ENCODE results near the gene VASP. TPM values are rescaled to one million over a fixed set of nuclear protein-coding genes. Genes with fewer than 3 reads are reported as not detected.
A peak's percentile ranks its signal among the peaks of the same experiment; 100 is the strongest.

Gene VASP
- total RNA-seq (2012; rRNA removed) (61.1 and 66.9 TPM in 2 replicates), polyA plus RNA-seq (2012; rRNA removed) (88.8 and 126 TPM in 2 replicates), Bru-seq, nascent RNA (percentile 92 among the genes with signal in this experiment), BruChase-seq, experiment 1, labeled RNA remaining after a 6-hour chase (percentile 88 among the genes with signal in this experiment), BruChase-seq, experiment 2, labeled RNA remaining after a 2-hour chase (percentile 80 among the genes with signal in this experiment)
- polyA plus RNA-seq (2012; cell fraction: cytosol; rRNA removed), result 92.1 and 92.3 TPM in 2 replicates
- 91.0 and 119 TPM in 2 replicates for polyA plus RNA-seq (2012; cell fraction: nucleus; rRNA removed; ENCODE audit: low replicate concordance)
- long read RNA-seq, transcript VASP-201 (13 exons, 2,305 nt), result major isoform, 38 of 142 reads
- long read RNA-seq, partial matches to known transcripts, result 63 of 142 reads
- long read RNA-seq, other reads (novel, unspliced or antisense), result 40 of 142 reads

DNA sequence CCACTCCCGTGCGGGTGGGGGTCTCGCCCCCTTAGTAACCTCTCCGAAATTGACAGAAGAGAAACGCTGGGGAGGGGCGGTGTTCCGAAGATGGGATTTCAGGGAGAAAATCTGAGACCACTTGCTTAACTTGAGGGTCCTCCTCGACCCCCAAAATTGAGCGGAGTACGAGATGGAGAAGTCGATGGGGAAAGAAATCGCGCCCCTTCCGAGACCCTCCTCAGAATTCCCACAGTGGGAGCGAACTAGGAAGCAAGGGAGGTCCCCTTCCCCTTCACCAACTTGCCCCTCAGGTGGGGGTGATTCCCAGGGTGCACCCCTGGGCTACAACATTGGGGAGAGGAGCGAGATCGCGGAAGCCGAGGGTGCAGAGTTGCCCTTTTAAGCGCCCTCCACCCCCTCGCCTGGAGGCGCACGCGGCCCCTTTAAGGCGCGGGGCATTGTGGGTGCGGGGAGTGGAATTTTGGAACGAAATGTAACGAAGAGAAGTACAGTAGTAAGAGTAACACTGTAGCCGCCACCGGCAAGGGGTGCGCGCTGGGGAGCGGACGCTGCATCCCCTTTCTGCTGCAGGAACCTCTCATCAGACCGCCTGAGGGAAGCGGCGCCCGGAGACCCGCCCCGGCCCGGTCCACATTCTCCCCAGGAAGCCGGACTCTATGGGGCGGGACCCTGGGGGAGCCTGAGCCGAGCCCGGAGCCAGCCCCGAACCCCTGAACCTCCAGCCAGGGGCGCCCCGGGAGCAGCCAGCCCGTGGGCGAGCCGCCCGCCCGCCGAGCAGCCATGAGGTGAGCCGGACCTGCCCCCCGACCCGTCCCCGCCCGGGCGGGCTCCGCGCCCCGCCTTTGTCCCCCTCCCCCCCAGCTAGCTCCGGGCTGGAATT, at the start of gene VASP:
Gene VASP, plus strand, starts transcription at position 491 of the 883 bp plus-strand sequence. Its CDS starts 293 bp downstream, at position 784.
- DNase-seq (peak; percentile 77), ATAC-seq (ENCODE audit: low read depth) (peak; percentile 56)
- peak within 1 kb of the TSS; percentile 100 for H2AK5ac ChIP-seq (ENCODE audit: low read depth, low read length)
- ChIA-PET CTCF (no interaction called here), POLR2A (ENCODE audit: unreplicated experiment) (interaction anchor here (0.6 kb wide), 1 partner anchor 22 kb away, joined by 3 read pairs; no protein-coding TSS in a partner anchor)
- H3K4ac ChIP-seq (ENCODE audit: low read depth, low read length), result peak within 1 kb of the TSS; percentile 96
- peak within 1 kb of the TSS; percentile 93 for H2BK15ac ChIP-seq (ENCODE audit: low read depth, low read length)
- no peaks in the 10 kb centered on the region for H3K9me3 ChIP-seq (ENCODE audit: control insufficient read depth, insufficient read depth, low read length)
- peak within 1 kb of the TSS; percentile 99 for H3K23ac ChIP-seq (ENCODE audit: low read depth, low read length)
- dilution Hi-C loops (cut with HindIII; ENCODE audit: low sequenced_read_pairs, unreplicated experiment), result no loop called here
- H3K27ac ChIP-seq (ENCODE audit: insufficient read depth, low read length), result peak within 1 kb of the TSS; percentile 94
- H3K4me1 ChIP-seq (ENCODE audit: control insufficient read depth, insufficient read depth, low read length), result peaks cover 11% of the 10 kb centered on the region
- H3K56ac ChIP-seq (ENCODE audit: extremely low read depth, insufficient read depth, low read length), result peak within 1 kb of the TSS; percentile 98
- peak within 1 kb of the TSS; percentile 97 for H3K18ac ChIP-seq (ENCODE audit: low read depth, low read length)
- H4K20me1 ChIP-seq (ENCODE audit: insufficient read depth, low read length), result peaks cover 34% of the 10 kb centered on the region
- H2BK120ac ChIP-seq (ENCODE audit: low read depth, low read length), result peak within 1 kb of the TSS; percentile 95
- TF ChIP-seq MAFK (IDR thresholded peaks at IDR 0.05; ENCODE audit: low read depth, low read length), result no peak
- peak; percentile 97 for TF ChIP-seq POLR2A (IDR thresholded peaks at IDR 0.05; ENCODE audit: low read depth, low read length)
- TF ChIP-seq MAZ (IDR thresholded peaks at IDR 0.05; ENCODE audit: borderline replicate concordance, low read depth, low read length), result peak; percentile 72
- TF ChIP-seq CEBPB (IDR thresholded peaks at IDR 0.05; ENCODE audit: low read depth, low read length), result no peak
- no peak for TF ChIP-seq SMC3 (IDR thresholded peaks at IDR 0.05; ENCODE audit: low read depth, low read length)
- TF ChIP-seq, protein P1, sequence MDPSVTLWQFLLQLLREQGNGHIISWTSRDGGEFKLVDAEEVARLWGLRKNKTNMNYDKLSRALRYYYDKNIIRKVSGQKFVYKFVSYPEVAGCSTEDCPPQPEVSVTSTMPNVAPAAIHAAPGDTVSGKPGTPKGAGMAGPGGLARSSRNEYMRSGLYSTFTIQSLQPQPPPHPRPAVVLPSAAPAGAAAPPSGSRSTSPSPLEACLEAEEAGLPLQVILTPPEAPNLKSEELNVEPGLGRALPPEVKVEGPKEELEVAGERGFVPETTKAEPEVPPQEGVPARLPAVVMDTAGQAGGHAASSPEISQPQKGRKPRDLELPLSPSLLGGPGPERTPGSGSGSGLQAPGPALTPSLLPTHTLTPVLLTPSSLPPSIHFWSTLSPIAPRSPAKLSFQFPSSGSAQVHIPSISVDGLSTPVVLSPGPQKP (IDR thresholded peaks at IDR 0.05; ENCODE audit: borderline replicate concordance, low read depth, low read length), result no peak
- 0 out of 2 replicates have a peak, but pooled peaks have one; percentile 7 for TF ChIP-seq CHD1 (IDR thresholded peaks at IDR 0.05; ENCODE audit: low read depth, low read length)
- TF ChIP-seq BHLHE40 (IDR thresholded peaks at IDR 0.05; ENCODE audit: low read depth, low read length), result 0 out of 2 replicates have a peak, but pooled peaks have one; percentile 13
- TF ChIP-seq RCOR1 (IDR thresholded peaks at IDR 0.05; ENCODE audit: insufficient replicate concordance, low read length), result no peak
- no peak for TF ChIP-seq NFE2L2 (IDR thresholded peaks at IDR 0.05; ENCODE audit: low read depth, low read length)
- intact Hi-C loops (cut with micrococcal nuclease), result loop anchor here (5.0 kb wide), 2 partner anchors 135 to 185 kb away; partner anchors contain the start of genes QPCTL and SNRPD2
- H2BK20ac ChIP-seq (ENCODE audit: low read depth, low read length), result peak within 1 kb of the TSS; percentile 89
- peak within 1 kb of the TSS; percentile 99 for H3K14ac ChIP-seq (replicated peaks; ENCODE audit: low read depth, low read length)
- in situ Hi-C loops (cut with MboI; ENCODE audit: low sequenced_read_pairs), result no loop called here
- peaks cover 17% of the 10 kb centered on the region for H3K9me1 ChIP-seq (ENCODE audit: insufficient read depth, low read length)
- no peaks in the 10 kb centered on the region for H3K27me3 ChIP-seq (ENCODE audit: control insufficient read depth, insufficient read depth, low read length)
- H3K79me1 ChIP-seq (ENCODE audit: low read depth in 1 of 2, low read length in 2 of 2), result peaks cover 0 to 47% of the 10 kb centered on the region in 2 experiments; a peak in 2 of 4 replicates
- WGBS, 2 experiments (ENCODE audit: extremely low coverage in 2 of 2, insufficient read length in 1 of 2), result 0% methylated on average over 7 of the region's 65 CpGs; no CpG with 5 or more reads in 1 of the 2 experiments
- peak within 1 kb of the TSS; percentile 94 for H4K91ac ChIP-seq (ENCODE audit: insufficient read depth, low read depth, low read length)
- BruUV-seq (replicated peaks), result TSS peak; percentile 30
- peak within 1 kb of the TSS; percentile 97 to 99 for H4K8ac ChIP-seq (ENCODE audit: low read depth in 2 of 2, low read length in 2 of 2)
- peak within 1 kb of the TSS; percentile 98 for H3K4me2 ChIP-seq (ENCODE audit: low read depth, low read length)
- peak within 1 kb of the TSS; percentile 100 for H2AK9ac ChIP-seq (replicated peaks; ENCODE audit: low read depth, low read length, poor library complexity)
- peak within 1 kb of the TSS; percentile 98 for H2AFZ ChIP-seq (replicated peaks; ENCODE audit: low read length, poor library complexity)
- peak within 1 kb of the TSS; percentile 100 for H3K9ac ChIP-seq (ENCODE audit: low read depth, low read length)
- H3K36me3 ChIP-seq (ENCODE audit: control insufficient read depth, insufficient read depth, low read length), result peaks cover 4% of the 10 kb centered on the region; the same call in 1 of the 2 replicates
- peak within 1 kb of the TSS; percentile 95 for H2BK5ac ChIP-seq (ENCODE audit: low read depth, low read length, poor library complexity, severe bottlenecking)
- H4K5ac ChIP-seq (ENCODE audit: low read depth, low read length), result peak within 1 kb of the TSS; percentile 99
- peak within 1 kb of the TSS; percentile 92 for H3K4me3 ChIP-seq (ENCODE audit: insufficient read depth, low read depth, low read length)

Data from IMR-90 (cell line).